RWPE1 (cell line): ENCODE results near the gene KPNA4.

Experiments
- CTCF ChIA-PET: fragments of 350-600 bp; sonication (Branson Sonifier 250); formaldehyde crosslinking; extraction: SDS; loops from one replicate; lab custom pipeline; 2021; lab: Yijun Ruan, JAX
- POLR2A ChIA-PET: fragments of 400-600 bp; formaldehyde crosslinking; extraction: SDS; loops from one replicate; lab custom pipeline; 2020; ENCODE audit warnings: antibody characterized with exemption; ENCODE audit not compliant: low non-redundant PET; lab: Yijun Ruan, JAX
- DNase-seq: peaks from one replicate; pipeline ENCODE4 v3.0.0; 2012; ENCODE audit warnings: low spot score
- H3K27ac ChIP-seq: fragments of 450-650 bp; 2 replicates; pipeline ENCODE4 v1.5.1; 2017
- CTCF ChIP-seq: fragments of 450-650 bp; conservative IDR thresholded peaks from 2 replicates; pipeline ENCODE4 v1.5.1; 2017; ENCODE audit warnings: low read depth, mild to moderate bottlenecking

The KPNA4 gene

GRCh38 chr3:160554980-160555379 lies 10.4 kb downstream of the KPNA4 start:
- no peak overlapping the region for H3K27ac ChIP-seq
- no peak for DNase-seq
- TF ChIP-seq CTCF: no peak
- ChIA-PET POLR2A (no interaction called here), CTCF (no interaction called here)

GRCh38 chr3:160553827-160554226 lies 11.5 kb downstream of the KPNA4 start:
- TF ChIP-seq CTCF: no peak
- ChIA-PET CTCF (interaction anchor here (0.7 kb wide), 1 partner anchor 84 kb away, joined by 3 read pairs; no protein-coding TSS in a partner anchor), POLR2A (no interaction called here)
- no peak overlapping the region for H3K27ac ChIP-seq
- DNase-seq: no peak

- TF ChIP-seq CTCF: no peak
- DNase-seq: no peak
- ChIA-PET CTCF (no interaction called here), POLR2A (no interaction called here)
- H3K27ac ChIP-seq: no peak overlapping the region
These were observed 18.6 kb downstream of the KPNA4 start for GRCh38 chr3:160546727-160547126.

- no peak for DNase-seq
- no peak for TF ChIP-seq CTCF
- ChIA-PET CTCF (interaction anchor here (0.5 kb wide), 1 partner anchor 102 kb away, joined by 3 read pairs; no protein-coding TSS in a partner anchor), POLR2A (no interaction called here)
- no peak overlapping the region for H3K27ac ChIP-seq
These were observed 19.9 kb downstream of the KPNA4 start for GRCh38 chr3:160545504-160545871.

GRCh38 chr3:160544844-160545503 lies 20.4 kb downstream of the KPNA4 start:
- no peak for TF ChIP-seq CTCF
- no peak overlapping the region for H3K27ac ChIP-seq
- DNase-seq: no peak
- CTCF ChIA-PET: interaction anchor here (0.5 kb wide), 1 partner anchor 103 kb away, joined by 3 read pairs; no protein-coding TSS in a partner anchor
- POLR2A ChIA-PET: no interaction called here

- POLR2A ChIA-PET: no interaction called here
- H3K27ac ChIP-seq: no peak overlapping the region
- TF ChIP-seq CTCF: no peak
- DNase-seq: no peak
- CTCF ChIA-PET: no interaction called here
These were observed 24.8 kb downstream of the KPNA4 start for GRCh38 chr3:160540551-160540950.
